ENCODE measurements around the gene HFE.
"Not testable (repeated sequence)": the region's sequence is repeated elsewhere in the genome, so short reads cannot be mapped to it uniquely, and the experiment has no call there.

The HFE gene

GRCh38 chr6:26048590-26048989, 38.6 kb upstream of the HFE start:
- no peak overlapping the region for H3K4me3 ChIP-seq
- no peak for TF ChIP-seq Cebpa-rat (IDR thresholded peaks at IDR 0.05)
- peaks cover 17 to 32% (median 29%) of the 10 kb centered on the region in 10 experiments; a peak in 19 of 20 replicates for H3K4me1 ChIP-seq
- no peak overlapping the region; a peak in 1 of 22 replicates for H3K9ac ChIP-seq
- H3K36me3 ChIP-seq: no peaks in the 10 kb centered on the region
- H3K9me3 ChIP-seq (replicated peaks in 1 of 11): peaks cover 0 to 17% (median 7%) of the 10 kb centered on the region in 11 experiments; a peak in 16 of 22 replicates
- H3K4me2 ChIP-seq: no peak overlapping the region
- no peaks in the 10 kb centered on the region; a peak in 1 of 22 replicates for H4K20me1 ChIP-seq
- H3K27me3 ChIP-seq: peaks cover 11 to 37% (median 34%) of the 10 kb centered on the region in 11 experiments
- peak overlapping the region in 3 of 11 experiments; percentile 9 to 36 (median 28); a peak in 4 of 22 replicates for H3K27ac ChIP-seq

DNA sequence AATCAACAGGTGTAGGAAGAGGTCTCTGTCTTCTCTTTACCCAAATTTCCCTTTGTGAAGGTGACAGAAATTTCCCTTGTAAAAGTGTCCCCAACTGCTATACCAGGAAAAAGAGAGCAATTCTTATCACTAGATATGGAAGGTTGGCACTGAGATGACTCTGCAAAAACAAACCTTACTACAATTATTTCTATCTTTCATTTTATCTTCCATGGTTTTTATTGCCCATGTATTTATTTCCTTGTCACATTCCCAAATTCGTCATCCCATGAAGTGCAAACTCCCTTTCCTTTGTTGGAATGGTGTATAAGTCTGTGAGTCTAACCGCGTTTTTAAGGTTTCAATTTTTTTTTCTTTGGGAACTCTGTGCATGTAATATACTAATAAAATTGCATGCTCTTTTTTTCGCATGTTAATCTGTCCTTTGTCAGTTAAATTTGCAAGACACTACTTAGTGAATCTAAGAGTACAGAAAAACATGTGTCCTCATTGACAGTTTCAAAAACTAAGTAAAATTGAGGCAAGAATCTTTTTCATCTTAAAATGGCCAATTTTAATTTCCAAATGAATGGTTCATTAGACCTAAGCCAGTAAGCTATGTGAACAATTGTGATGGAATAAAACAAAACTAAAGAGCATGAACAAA, 35.4 kb upstream of the HFE start:
- TF ChIP-seq Cebpa-rat (IDR thresholded peaks at IDR 0.05): no peak
- Histone ChIP-seq H4K20me1 (peaks cover 0 to 8% (median 0%) of the 10 kb centered on the region in 11 experiments; a peak in 6 of 22 replicates), H3K36me3 (no peaks in the 10 kb centered on the region), H3K9ac (no peak overlapping the region), H3K4me3 (no peak overlapping the region), H3K27me3 (peaks cover 0 to 6% (median 2%) of the 10 kb centered on the region in 11 experiments; a peak in 10 of 22 replicates), H3K9me3 (replicated peaks in 1 of 11) (0 out of 22 replicates have a peak, but pooled peaks cover 0 to 4% (median 0%) of the 10 kb centered on the region in 11 experiments), H3K27ac (peak overlapping the region in 1 of 11 experiments; percentile 96; a peak in 2 of 22 replicates), H3K4me2 (no peak overlapping the region), H3K4me1 (peaks cover 11 to 19% (median 16%) of the 10 kb centered on the region in 10 experiments; a peak in 17 of 20 replicates)

- Histone ChIP-seq H3K4me1 (peaks cover 11 to 28% (median 25%) of the 10 kb centered on the region in 10 experiments), H3K4me2 (peak overlapping the region in 6 of 11 experiments; percentile 77 to 91 (median 84); a peak in 7 of 22 replicates), H3K27ac (peak overlapping the region in 8 of 11 experiments; percentile 36 to 99 (median 97); a peak in 10 of 22 replicates)
- not testable (repeated sequence) for H3K36me3 ChIP-seq; H3K9ac ChIP-seq; H3K27me3 ChIP-seq; H3K9me3 ChIP-seq (replicated peaks in 1 of 11); H3K4me3 ChIP-seq; H4K20me1 ChIP-seq
These were observed 34.4 kb upstream of the HFE start for GRCh38 chr6:26052762-26053250.

- no peak for TF ChIP-seq Cebpa-rat (IDR thresholded peaks at IDR 0.05)
- Histone ChIP-seq H4K20me1 (peaks cover 0 to 8% (median 0%) of the 10 kb centered on the region in 11 experiments; a peak in 6 of 22 replicates), H3K9me3 (replicated peaks in 1 of 11) (no peaks in the 10 kb centered on the region), H3K4me2 (peak overlapping the region; percentile 77 to 93 (median 85)), H3K4me3 (peak overlapping the region; percentile 60 to 82 (median 73)), H3K27me3 (no peaks in the 10 kb centered on the region), H3K36me3 (no peaks in the 10 kb centered on the region), H3K9ac (peak overlapping the region; percentile 90 to 98 (median 96)), H3K4me1 (peaks cover 11 to 36% (median 32%) of the 10 kb centered on the region in 10 experiments), H3K27ac (peak overlapping the region; percentile 64 to 99 (median 96))
These were observed 33.0 kb upstream of the HFE start for GRCh38 chr6:26053992-26054780.

DNA sequence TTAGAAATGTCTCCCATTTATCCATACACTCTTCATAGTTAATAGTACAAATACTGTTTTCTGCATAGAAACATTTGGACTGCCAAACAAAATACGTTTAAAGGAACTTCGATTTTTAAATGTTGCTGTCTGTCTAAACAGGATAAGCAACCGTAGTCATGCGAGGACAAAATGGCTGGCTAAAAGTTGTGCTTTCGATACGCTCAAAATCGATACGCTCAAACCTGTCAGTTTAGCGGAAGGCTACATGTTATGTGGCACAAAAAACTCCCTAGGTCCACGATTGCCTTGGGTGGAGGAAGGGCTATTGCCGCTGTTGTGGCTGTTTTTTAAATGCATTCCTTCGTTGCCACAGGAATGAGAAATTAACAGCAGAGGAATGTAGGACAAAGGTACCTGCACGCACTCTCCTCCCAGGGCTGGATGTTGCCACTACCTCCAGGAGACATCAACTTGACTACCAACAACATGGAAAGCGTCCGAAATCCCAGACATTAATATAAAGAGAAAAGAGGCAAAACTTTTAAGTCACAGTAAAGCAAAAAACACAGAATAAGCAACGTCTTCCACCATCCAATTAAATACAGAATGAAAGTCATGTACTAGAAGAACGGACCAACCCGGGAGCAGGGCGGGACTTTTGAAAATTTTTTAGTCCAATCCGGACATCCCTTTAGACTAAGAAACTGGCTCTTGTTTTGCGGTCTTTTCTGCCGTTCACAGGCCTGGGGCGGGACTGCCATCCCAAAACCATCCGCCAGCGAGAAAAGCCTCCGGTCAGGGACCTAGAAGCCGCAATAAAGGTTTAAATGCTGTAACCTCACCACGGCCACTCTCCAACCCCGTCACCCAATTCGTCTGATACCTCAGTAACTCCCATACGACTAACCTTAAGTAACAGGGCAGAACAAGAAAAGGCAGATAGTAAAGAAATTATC, 32.2 kb upstream of the HFE start:
- no peaks in the 10 kb centered on the region for H3K36me3 ChIP-seq
- peaks cover 0 to 8% (median 0%) of the 10 kb centered on the region in 11 experiments; a peak in 6 of 22 replicates for H4K20me1 ChIP-seq
- H3K27ac ChIP-seq: peak overlapping the region; percentile 89 to 100 (median 98)
- H3K9me3 ChIP-seq (replicated peaks in 1 of 11): no peaks in the 10 kb centered on the region
- H3K27me3 ChIP-seq: no peaks in the 10 kb centered on the region
- H3K4me1 ChIP-seq: peaks cover 14 to 44% (median 32%) of the 10 kb centered on the region in 10 experiments
- TF ChIP-seq Cebpa-rat (IDR thresholded peaks at IDR 0.05): no peak
- H3K9ac ChIP-seq: peak overlapping the region; percentile 90 to 98 (median 96)
- H3K4me2 ChIP-seq: peak overlapping the region; percentile 77 to 93 (median 85)
- H3K4me3 ChIP-seq: peak overlapping the region; percentile 60 to 82 (median 73)

- Histone ChIP-seq H3K4me2 (peak overlapping the region; percentile 77 to 93 (median 85)), H3K9ac (peak overlapping the region; percentile 90 to 98 (median 96)), H3K27me3 (no peaks in the 10 kb centered on the region), H3K4me1 (peaks cover 23 to 53% (median 32%) of the 10 kb centered on the region in 10 experiments), H4K20me1 (peaks cover 0 to 8% (median 0%) of the 10 kb centered on the region in 11 experiments; a peak in 6 of 22 replicates), H3K27ac (peak overlapping the region; percentile 89 to 100 (median 98)), H3K9me3 (replicated peaks in 1 of 11) (no peaks in the 10 kb centered on the region), H3K4me3 (peak overlapping the region; percentile 60 to 82 (median 73)), H3K36me3 (no peaks in the 10 kb centered on the region)
- no peak for TF ChIP-seq Cebpa-rat (IDR thresholded peaks at IDR 0.05)
These were observed 31.3 kb upstream of the HFE start for GRCh38 chr6:26055719-26056582.

DNA sequence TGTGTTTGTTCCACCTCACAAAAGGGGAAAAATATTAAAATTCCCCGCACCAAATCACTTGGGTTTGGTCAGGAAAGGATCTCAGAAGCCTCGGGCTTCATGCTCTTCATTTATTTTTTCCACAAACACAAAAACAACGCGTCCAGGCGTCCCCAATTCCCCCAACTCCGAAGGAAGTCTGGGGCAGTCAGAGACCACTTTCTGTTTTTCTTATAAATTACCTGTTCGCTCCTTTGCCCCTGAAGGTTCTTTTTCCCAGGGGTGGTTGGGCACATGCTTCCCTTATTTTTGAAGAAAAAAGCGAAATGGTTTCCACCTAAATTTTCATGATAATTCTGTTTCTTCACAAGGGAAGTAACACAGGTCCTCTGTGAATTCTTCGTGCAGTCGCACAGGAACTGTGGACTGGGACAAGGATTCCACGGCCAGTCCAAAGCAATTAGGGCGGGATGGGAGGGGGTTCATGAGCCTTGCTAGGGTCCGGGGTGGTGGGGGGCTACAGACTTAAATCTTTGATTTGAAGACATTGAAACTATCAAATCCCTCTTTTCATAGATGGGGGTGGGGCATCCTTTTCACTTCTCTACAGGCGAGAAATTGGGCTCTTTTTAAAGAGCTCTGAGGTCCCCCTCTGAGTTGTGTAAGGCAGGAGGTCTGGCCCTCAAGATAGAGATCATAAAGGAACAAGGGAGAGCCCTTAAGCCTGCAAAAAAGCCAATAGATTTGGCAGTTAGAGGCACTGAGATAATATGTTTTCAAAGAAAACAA, 30.5 kb upstream of the HFE start:
- H3K9ac ChIP-seq: peak overlapping the region; percentile 90 to 98 (median 96)
- H3K9me3 ChIP-seq (replicated peaks in 1 of 11): no peaks in the 10 kb centered on the region
- H3K36me3 ChIP-seq: no peaks in the 10 kb centered on the region
- no peaks in the 10 kb centered on the region for H3K27me3 ChIP-seq
- peaks cover 0 to 8% (median 0%) of the 10 kb centered on the region in 11 experiments; a peak in 6 of 22 replicates for H4K20me1 ChIP-seq
- peaks cover 27 to 57% (median 32%) of the 10 kb centered on the region in 10 experiments for H3K4me1 ChIP-seq
- no peak for TF ChIP-seq Cebpa-rat (IDR thresholded peaks at IDR 0.05)
- H3K4me3 ChIP-seq: peak overlapping the region; percentile 60 to 82 (median 73)
- peak overlapping the region; percentile 77 to 93 (median 85) for H3K4me2 ChIP-seq
- peak overlapping the region; percentile 89 to 100 (median 98) for H3K27ac ChIP-seq
